ENCODE measurements around the gene WNT3A.
A peak's percentile ranks its signal among the peaks of the same experiment; 100 is the strongest.

The WNT3A gene

DNA sequence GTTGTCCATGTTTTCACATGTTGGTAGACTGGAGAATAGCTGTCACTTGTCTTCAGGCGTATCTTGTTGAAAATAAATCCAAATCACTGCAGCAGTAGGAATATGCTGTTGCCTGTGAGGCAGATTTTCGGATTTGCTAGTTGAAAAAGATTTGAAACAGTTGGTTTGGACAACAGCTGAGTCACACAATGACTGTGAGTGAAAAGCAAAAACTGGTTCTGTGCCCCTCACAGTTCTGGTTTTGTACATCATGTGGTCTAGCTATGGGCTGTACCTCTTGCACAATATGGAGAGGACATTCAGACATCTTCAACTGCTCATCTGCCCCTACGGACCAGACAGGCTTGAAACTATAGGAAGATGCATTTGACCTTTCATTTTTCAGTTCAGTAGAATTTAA lies 77.5 kb downstream of the WNT3A start:
- peak; percentile 67 for DNase-seq (ENCODE audit: low spot score)

DNA sequence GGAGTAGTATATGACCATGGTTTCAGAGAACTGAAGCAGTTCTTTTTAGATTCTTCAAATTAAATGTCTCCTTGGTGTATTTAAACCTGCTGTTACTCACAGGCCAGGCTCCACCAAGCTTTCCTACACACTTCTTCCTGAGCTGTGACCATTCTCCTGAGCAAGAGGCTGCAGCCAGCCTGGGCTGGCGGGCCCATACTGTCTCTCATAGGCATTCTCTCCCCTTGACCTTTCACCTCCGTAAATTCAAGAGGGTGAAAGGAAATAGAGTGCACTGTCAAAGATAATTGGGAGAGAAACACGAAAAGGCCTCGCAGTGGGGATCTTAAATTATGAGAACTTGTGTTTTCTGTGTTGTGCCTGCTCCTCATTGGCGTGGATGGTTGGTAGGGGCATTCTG lies 78.0 kb downstream of the WNT3A start:
- DNase-seq (ENCODE audit: low spot score): no peak

DNA sequence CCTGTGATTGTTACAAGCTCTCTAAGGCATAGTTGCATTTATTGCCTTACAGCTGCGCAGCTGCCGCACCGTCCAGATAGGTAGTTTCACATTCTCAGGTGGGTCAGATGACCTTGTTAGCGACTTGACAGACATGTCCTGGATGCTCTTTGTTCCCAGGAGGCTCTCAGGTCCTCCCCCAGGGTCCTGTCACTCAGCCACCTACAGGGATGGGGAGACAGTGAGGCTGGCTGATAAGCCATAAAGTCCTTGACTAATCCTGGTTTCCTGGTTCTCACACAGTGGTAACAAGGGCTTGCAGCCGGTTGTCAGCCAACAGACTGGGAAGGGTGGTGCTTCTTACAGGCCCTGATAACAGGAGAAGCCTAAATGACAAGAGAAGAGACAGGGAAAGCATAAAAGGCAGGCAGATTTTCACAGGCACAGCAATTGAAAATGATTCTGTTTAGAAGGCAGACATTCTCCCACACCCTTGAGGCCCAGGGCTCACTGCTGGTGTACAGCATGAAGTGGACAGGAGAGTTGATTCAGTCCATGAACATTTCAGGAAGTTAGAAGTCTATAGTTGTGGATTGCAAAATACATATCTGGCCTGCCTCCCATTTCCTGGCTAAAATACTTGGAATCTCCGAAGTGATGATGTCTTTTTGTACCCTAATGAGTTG lies 78.6 kb downstream of the WNT3A start:
- no peak for DNase-seq (ENCODE audit: low spot score)

DNA sequence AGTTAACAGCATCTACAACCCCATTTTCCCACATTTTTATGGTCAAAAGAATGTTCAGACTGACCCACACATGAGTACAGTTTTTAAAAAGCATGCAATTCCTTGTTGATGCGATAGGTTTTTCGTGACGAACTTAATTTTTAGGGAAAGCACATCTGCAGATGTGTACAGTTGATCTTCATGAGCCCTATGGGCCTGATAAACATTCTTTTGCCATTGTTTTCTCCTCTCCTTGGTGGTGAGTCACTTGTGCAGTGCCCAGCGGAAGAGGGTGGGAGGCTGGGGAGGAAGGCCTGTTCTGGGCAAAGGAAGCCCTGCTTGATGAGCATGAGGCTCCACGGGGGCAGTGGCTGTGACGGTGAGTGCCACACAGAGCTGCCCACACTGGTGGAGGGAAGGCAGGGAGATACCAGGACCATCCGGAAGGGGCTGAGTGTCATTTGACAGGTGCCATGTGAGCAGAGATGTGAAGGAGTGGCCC lies 81.0 kb downstream of the WNT3A start:
- no peak for DNase-seq (ENCODE audit: low spot score)

DNA sequence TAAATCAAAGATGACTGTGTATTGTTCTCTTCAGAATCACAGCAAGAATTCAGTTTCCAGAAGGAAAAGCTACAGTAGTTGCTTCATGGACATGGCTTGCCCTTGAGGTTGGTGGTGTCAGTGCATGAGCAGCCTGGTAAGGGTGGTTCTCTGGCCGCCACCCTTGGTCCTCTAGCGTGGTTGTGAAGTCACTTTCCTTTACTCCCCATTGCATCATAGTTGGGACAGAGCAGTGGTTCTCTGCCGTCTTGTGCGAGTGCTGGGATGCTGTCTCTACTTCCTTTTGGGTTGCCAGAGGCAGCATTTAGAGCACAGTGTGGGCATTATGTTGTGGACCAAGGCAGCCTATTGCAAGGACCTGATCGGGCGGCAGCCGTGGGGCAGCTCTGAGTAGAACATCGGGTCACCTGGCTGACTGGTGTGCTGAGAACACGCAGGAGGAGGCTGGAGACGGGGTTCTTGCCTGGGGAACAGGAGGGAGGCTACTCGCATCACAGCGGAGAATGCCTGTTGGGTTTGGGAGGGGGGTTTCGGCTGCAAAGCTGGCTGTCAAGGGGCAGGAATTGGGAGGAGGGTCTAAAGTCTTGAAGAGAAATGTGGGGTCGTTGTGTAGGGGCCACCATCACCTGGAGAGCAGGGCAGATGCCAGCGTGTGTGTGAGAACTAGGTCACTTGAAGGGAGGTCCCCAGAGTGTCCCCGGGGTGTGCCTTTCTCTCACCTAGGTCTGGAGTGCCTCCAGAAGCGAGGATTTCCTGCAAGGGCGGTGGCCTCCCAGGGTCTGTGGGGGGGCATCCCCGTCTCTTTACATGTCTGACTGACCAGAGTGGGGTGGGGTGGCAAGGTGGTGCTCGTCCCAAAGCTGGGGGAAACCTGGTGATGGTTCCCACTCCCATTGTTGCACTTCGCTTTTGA lies 82.0 kb downstream of the WNT3A start:
- no peak for DNase-seq (ENCODE audit: low spot score)

DNA sequence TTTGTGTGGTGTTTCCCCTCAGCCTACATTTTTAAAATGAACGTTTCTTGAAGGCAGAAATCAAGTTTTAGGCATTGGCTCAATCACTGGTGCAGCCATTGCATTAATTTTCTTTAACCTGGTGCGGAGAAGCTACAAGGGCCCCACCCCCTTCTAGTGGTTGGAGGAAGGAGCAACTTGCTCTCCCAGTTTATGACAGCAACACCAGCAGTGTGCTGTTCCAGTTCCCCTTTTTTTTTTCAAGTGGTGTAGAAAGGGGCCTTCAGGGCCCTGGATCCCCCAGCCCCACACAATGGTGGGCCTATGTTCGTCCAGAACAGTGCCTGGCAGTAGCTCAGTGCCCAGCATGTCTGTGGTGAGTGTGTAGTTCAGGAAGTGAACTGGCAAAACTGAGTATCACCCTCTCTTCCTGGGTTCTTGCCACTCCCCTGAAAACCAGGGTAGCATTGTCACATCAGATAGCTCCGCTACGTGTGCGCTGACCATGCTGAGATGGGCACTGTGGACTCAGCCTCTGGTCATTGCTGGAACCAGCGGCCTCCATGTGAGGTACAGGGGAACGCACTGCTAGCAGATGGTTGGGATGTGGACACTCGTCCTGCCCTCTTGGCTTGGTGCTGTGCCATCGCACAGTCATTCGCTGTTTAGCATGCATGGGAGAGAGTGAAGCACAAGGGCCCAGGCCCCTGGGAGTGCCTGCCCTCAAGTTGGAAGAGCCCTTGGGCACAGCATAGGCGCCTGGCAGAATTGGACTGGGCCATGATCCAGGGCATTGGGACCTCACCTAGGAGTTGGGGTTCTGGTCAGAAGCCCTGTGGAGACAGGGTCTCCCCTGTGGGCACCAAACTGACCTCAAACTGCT lies 83.0 kb downstream of the WNT3A start:
- no peak for DNase-seq (ENCODE audit: low spot score)

DNA sequence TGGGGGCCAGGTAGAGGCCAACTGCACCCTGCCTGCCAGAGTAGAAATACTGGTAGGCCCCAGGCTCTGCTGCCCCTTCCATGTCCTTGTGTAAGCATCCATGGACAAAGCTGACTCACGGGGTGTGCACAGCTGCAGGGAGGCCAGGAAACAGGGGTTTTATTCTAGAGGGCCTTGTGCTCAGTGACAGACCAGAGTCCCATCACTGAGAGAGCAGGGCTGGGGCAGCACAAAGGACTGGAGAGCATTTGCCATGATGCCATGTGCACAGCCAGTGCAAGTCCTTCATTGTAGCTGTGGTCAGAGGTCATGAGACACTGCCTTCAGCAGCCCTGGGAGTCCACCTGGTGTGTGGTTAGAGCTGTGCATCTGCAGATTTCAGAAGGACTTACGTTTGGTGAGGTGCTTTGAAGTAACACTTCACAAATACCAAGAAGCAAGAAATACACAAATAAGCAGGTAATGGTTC lies 83.8 kb downstream of the WNT3A start:
- DNase-seq (ENCODE audit: low spot score): no peak

DNA sequence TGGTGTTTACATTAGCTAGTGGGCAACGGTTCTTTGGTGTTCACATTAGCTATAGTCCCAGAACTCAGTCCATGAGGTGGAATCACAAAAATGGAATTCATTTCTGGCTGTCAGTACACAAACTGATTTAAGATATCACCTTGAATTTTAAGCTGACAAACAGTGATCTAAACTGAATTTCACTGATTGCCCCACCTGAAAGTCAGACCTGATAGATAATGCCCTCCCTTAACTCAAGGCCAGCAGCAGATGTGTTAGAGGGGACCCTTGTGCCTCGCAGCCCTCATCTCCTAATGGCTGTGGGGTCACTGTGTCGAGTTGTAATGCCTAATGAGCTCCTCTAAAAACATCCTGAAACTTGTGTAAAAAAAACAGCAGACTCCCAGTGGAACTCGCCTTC lies 84.3 kb downstream of the WNT3A start:
- DNase-seq (ENCODE audit: low spot score): no peak

DNA sequence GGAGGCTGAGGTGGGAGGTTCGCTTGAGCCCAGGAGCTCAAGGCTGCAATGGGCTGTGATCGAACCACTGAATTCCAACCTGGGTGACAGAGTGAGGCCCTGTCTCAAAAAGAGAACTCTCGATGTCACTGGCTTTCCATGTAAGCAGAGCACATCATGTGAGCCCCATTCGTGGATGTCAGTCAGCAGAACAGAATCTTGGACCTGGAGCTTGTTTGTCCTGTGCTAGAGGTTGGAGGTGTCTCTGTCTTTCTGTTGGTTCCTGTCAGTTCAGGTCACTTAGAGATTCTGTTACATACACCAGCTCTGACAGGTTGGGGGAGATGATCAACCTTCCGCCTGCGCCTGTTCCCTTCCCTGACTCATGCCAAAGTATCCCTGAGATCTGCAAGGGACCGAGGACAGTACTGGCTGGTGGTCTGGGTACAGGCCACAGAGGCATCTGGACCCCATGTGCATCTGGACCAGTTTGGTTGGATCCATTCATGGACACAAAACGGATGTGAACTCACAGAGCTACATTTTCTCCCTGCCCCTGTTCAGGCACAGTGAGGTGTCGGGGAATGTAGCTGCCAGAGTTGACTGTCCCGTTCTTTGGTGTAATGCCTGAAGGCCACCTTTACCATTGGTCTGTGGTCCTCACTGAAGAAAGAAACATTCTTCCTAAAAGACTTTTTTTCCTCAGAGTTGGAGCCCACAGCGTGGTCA lies 85.7 kb downstream of the WNT3A start:
- DNase-seq (ENCODE audit: low spot score): no peak

DNA sequence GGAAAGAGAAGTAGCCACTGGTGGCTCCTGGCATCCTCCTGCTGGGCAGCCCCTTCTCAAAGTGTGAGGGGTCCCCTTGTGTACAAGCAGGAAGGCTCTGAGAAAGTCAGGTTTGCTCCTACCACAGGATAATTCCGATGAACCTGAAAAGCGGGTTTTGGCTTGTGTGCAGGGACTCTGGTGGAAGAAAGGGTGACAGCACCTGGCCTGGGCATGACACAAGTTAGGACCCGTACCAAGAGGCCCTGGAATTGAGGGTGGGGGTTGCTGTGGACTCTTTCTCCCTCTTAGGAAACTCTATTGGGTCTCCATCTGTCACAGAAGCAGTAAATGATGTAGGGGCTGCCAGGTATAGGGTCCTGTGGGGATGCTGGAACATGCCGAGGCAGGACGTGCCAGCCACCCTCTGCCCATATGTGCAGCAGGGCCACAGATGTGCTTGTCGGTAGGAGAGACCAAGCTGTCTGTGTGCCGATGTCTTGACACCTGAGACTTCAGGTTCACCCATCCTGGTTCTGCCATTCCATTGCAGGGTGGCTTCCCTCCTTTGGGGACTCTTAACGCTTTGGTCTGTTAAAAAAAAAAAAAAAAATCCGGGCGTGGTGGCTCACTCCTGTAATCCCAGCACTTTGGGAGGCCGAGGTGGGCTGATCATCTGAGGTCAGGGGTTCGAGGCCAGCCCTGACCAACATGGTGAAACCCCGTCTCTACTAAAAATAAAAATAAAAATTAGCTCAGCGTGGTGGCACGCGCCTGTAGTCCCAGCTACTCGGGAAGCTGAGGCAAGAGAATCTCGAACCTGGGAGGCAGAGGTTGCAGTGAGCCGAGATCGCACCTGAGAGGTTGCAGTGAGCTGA lies 86.5 kb downstream of the WNT3A start:
- no peak for DNase-seq (ENCODE audit: low spot score)

DNA sequence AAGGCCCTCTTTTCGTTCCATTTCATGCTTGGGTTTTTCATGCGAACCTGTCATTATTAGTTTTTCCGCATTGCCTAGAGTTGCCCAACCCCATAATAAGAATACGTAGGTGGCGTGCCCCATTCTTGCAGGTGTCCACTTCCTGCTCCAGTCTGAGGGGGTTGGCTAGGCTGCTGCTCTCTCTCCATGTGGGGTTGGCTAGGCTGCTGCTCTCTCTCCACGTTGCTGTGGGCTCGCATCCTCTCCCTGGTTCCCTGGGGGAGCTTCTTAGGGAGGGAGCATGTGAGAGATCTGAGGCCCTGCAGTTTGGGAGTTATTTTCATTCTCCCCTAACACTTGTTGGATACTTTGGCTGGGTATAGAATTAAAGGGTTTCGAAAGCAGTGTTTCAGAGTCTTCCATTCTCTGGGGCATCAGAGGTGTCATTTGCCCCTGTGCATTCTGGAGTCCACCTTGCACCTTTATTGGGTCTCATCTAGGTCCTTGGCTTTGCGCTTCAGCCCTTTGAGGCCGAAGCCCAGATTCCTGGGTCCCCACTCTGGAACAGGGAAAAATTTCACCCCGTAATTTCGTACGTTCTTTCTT lies 87.7 kb downstream of the WNT3A start:
- DNase-seq (ENCODE audit: low spot score): no peak

DNA sequence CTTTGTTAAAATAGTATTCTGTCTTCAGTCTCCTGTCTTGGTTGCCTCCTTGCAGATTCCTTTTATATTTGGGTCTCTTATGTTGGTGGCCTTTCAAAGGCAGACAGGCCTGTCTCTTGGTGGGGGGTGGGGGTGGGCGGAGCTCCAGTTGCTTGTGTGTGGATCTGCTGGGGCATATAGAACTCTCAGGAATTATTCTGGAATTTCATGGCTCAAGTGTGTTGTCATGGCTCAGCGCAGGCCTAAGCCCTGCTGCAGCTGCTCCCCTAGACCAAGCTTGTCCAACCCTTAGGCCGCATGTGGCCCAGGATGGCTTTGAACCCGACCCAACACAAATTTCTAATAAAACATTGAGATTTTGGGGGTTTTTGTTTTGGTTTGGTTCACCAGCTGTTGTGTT lies 88.4 kb downstream of the WNT3A start:
- DNase-seq (ENCODE audit: low spot score): no peak

DNA sequence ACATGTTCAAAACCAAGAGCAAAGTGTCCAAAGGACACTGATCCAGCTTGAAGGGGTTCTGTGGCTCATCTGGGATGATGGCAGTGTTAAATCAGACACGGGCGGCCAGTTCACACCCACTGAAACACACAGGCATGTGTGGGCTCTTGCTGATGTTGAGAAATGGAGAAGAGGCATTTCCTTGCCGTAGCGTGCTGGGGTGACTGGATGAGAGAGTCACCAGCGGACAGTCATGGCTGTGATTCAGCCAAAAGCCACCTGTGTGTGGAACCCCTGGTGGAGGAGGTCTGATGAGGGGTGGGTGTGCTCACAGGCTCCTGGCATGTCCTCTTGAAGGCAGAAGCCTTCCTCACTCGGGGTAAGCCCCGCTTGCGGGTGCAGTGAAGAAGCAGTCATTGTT lies 89.1 kb downstream of the WNT3A start:
- DNase-seq (ENCODE audit: low spot score): no peak

DNA sequence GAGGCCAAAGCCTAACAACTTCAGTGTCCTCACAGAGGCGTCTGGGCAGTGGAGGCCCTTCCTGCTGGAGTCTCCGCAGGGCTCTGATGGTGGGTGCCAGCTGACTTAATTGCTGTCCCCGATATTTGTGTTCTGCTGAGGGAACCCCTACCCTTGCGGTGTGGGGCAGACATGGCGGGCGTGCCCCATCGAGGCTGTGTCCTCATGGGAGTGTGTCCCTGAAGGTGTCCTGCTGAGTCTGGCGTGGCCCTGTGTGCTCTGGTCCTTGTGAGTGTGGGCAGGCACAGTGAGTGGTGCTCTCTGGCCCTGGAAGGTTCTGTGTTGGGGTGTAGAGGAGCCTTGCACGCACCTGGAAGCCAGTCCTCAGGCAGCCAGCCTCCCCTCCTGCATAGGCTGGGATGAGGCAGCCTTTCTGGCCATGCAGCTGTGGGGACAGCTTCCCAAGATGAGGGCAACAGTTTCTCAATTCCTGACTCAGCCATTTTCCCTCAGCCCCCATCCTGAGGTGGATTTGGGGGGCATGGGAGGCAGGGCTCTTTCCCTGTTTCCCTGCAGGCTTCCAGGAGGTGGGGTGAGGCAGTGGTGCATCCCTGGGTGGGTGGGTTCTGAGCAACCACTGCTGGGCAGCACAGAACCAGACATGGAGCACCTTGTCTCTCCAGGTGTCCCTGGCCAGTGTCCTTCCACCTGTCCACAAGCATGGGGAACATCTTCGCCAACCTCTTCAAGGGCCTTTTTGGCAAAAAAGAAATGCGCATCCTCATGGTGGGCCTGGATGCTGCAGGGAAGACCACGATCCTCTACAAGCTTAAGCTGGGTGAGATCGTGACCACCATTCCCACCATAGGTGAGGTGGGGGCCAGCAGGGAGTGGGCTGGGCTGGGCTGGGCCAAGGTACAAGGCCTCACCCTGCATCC lies 89.9 kb downstream of the WNT3A start:
- no peak for DNase-seq (ENCODE audit: low spot score)

DNA sequence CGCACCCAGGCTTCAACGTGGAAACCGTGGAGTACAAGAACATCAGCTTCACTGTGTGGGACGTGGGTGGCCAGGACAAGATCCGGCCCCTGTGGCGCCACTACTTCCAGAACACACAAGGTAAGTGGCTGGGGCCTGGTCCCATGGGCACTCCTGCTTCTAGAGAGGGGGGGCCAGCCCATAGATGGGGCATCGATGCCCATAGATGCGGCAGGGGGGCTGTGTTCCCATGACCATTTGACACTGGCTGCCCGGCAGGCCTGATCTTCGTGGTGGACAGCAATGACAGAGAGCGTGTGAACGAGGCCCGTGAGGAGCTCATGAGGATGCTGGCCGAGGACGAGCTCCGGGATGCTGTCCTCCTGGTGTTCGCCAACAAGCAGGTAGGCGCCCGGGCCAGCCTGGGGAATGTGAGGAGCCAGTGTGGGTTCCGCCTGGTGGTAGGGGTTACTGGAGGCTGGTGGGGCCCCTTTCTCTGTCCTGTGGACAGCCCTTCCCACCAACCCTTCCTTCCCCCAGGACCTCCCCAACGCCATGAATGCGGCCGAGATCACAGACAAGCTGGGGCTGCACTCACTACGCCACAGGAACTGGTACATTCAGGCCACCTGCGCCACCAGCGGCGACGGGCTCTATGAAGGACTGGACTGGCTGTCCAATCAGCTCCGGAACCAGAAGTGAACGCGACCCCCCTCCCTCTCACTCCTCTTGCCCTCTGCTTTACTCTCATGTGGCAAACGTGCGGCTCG lies 90.7 kb downstream of the WNT3A start:
- no peak for DNase-seq (ENCODE audit: low spot score)

DNA sequence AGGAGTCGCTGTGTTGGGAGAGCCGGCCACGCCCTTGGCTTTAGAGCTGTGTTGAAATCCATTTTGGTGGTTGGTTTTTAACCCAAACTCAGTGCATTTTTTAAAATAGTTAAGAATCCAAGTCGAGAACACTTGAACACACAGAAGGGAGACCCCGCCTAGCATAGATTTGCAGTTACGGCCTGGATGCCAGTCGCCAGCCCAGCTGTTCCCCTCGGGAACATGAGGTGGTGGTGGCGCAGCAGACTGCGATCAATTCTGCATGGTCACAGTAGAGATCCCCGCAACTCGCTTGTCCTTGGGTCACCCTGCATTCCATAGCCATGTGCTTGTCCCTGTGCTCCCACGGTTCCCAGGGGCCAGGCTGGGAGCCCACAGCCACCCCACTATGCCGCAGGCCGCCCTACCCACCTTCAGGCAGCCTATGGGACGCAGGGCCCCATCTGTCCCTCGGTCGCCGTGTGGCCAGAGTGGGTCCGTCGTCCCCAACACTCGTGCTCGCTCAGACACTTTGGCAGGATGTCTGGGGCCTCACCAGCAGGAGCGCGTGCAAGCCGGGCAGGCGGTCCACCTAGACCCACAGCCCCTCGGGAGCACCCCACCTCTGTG lies 91.6 kb downstream of the WNT3A start:
- DNase-seq (ENCODE audit: low spot score): no peak

DNA sequence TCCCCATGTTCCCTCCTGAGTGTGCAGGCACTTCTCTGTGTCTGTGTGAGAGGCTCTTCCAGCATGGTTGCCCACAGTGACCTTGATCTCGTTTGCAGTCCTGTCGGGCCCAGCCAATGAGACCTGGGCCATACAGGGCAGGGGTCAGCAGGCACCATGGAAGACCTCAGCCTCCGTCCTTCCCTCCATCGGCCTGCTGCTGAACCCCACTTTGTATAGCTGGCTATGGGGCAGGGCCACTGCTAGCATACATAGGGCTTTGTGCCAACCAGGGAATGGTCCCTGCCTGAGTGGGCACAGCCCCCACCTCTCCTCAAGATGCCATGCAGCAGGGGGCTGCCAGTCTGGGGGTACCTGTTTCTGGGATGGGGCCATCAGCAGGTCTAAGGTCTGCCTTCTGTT lies 92.5 kb downstream of the WNT3A start:
- DNase-seq (ENCODE audit: low spot score): no peak
